Activated T-helper 1 cell treated with anti-CD3 and anti-CD28 coated beads, Interleukin-12 subunit alpha, Interleukin-12 subunit beta, Interleukin-2, Interleukin-4 antibody, amounts not matched to agents 30 ng/mL and 10 ng/mL and 1 ng/mL, durations not matched to agents 14 hours and 24 hours and 36 hours (primary cell): Measurements from ENCODE around the gene HHIPL1. TPM values are rescaled to one million over a fixed set of nuclear protein-coding genes. Genes with fewer than 3 reads are reported as not detected.
A peak's percentile ranks its signal among the peaks of the same experiment; 100 is the strongest.

Experiments used
- DNase-seq: peaks from one replicate; pipeline ENCODE4 v3.0.0; 2021; ENCODE audit warnings: low spot score
- H3K27ac Mint-ChIP-seq: one replicate; pipeline ENCODE4 v1.8.0; 2021; ENCODE audit warnings: mild to moderate bottlenecking, mixed read lengths
- H3K27me3 Mint-ChIP-seq: one replicate; pipeline ENCODE4 v1.8.0; 2022; ENCODE audit warnings: mild to moderate bottlenecking, moderate library complexity, mixed read lengths; ENCODE audit not compliant: insufficient read depth
- H3K36me3 Mint-ChIP-seq: one replicate; pipeline ENCODE4 v1.8.0; 2021; ENCODE audit warnings: low read depth, mixed read lengths
- H3K4me1 Mint-ChIP-seq: one replicate; pipeline ENCODE4 v1.8.0; 2021; ENCODE audit warnings: low read depth, mixed read lengths
- H3K4me3 Mint-ChIP-seq: one replicate; pipeline ENCODE4 v1.8.0; 2021; ENCODE audit warnings: mild to moderate bottlenecking, moderate library complexity, mixed read lengths
- H3K9me3 Mint-ChIP-seq: one replicate; pipeline ENCODE4 v1.8.0; 2021; ENCODE audit warnings: mixed read lengths
- intact Hi-C: fragments of 100-400 bp; cut with micrococcal nuclease; formaldehyde crosslinking; loops from one replicate; pipeline ENCODE4 v1.15.1; 2024
- total RNA-seq: library from RNA; stranded (reverse); gene quantifications from 2 replicates; pipeline ENCODE4 v1.2.3, GENCODE V29; 2022

The HHIPL1 gene
- total RNA-seq, 1 donor from 2014 or later, result not detected

DNA sequence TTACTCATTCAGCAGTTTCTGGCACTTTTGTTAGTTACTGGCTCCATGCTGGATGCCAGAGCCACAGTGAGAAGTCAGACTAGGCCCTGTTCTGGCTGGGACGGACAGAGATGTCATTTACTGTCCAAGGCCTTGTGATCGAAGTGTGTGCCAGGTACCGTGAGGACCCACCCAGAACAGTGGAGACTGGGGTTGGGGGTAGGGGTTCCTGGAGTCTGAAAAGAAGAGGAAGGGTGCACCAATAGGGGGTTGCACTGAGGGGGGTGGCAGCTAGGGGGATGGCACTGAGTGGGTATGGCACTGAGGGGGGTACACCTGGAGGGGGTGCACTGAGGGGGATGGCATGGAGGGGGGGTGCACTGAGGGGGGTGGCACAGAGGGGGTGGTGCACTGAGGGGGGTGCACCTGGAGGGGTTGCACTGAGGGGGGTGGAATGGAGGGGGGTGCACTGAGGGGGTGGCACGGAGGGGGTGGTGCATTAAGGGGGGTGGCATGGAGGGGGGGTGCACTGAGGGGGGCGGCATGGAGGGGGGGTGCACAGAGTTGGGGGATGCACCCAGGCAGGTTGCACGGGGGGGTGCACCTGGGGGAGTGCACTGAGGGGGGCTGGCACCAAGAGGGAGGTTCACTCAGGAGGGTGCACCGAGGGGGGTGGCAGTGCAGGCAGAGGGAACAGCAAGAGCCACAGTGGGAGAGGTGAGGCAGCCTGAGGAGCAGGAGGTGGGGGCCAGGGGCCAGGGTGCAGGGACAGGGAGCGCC, 28.6 kb downstream of the HHIPL1 start:
- Mint-ChIP-seq H3K27me3 (peaks cover 4% of the 10 kb centered on the region), H3K27ac (no peak overlapping the region), H3K36me3 (no peaks in the 10 kb centered on the region), H3K4me3 (no peak overlapping the region), H3K4me1 (no peaks in the 10 kb centered on the region), H3K9me3 (peaks cover 3% of the 10 kb centered on the region)
- intact Hi-C loops, result no loop called here
- DNase-seq, result no peak

DNA sequence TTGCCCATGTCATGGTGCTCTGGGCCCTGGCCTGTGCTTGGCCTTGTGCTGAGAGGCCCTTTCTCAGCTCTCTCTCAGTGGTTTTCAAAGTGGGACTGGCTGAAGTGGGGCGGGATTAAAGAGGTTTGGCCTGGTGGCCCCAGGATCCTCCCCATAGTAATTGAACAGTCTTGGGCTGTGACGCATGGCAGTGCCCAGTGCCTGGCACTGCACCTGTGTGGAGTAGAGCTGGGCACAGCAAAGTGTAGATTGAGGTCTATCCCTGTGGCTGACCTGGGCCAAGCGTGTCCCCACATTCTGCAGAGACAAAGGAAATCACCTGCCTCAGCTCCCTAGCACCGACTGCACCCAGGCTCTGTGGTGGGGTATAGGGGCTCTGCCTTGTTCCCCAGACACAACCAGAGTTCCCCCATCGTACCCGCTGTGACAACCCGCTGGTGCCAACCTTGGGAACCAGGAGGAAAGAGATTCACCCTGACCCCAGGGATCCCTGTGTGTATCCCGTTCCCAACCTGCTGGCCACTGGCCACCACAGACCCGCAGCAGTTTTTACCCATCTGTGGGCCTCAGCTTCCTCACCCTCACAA, 29.2 kb downstream of the HHIPL1 start:
- Mint-ChIP-seq H3K4me1 (no peaks in the 10 kb centered on the region), H3K27me3 (peaks cover 4% of the 10 kb centered on the region), H3K9me3 (peaks cover 4% of the 10 kb centered on the region), H3K4me3 (no peak overlapping the region), H3K36me3 (no peaks in the 10 kb centered on the region), H3K27ac (no peak overlapping the region)
- no peak for DNase-seq
- intact Hi-C loops, result no loop called here

DNA sequence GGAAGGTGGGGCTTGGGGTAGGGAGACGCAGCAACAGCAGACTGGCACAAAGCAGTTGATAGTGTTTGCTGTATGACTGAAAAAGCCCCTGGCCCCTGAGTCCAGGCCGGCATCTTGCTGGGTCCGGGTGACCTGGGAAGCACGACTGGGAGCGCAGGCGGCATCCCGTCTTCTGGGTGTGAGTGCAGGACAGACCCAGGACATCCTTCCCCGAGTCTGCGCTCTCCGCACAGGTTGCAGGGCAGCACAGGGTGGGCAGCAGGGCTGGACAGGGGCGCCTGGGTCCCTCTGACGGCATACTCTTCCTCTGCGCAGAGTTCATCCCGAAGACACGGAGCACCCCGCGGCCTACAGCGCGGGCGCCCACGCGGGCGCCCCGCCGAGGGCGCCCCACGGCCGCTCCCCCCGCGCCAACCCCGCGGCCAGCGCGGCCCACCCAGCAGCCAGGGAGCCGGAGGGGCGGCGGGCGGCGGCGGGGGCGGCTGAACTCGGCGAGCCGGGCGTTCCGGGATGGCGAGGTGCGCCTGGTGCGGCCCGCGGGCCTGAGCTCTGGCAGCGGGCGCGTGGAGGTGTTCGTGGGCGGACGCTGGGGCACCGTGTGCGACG, 29.9 kb downstream of the HHIPL1 start:
- intact Hi-C loops, result no loop called here
- DNase-seq, result no peak
- peaks cover 4% of the 10 kb centered on the region for H3K27me3 Mint-ChIP-seq
- H3K4me3 Mint-ChIP-seq, result no peak overlapping the region
- H3K36me3 Mint-ChIP-seq, result no peaks in the 10 kb centered on the region
- no peaks in the 10 kb centered on the region for H3K4me1 Mint-ChIP-seq
- no peak overlapping the region for H3K27ac Mint-ChIP-seq
- peaks cover 4% of the 10 kb centered on the region for H3K9me3 Mint-ChIP-seq

DNA sequence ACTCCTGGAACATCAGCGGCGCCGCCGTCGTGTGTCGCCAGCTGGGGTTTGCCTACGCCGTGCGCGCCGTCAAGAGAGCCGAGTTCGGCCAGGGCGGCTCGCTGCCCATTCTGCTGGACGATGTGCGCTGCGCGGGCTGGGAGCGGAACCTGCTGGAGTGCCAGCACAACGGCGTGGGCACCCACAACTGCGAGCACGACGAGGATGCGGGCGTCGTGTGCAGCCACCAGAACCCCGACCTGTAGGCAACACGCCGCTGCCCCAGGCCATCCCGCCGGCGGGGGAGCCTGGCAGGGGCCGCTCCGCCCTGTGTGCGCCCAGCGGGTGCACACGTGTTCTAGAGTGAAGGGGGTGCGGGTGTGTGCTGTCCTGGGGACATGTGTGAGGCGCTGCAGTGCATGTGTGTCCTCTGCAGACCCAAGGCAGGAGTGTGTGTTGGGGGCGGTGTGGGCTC, 30.5 kb downstream of the HHIPL1 start:
- intact Hi-C loops, result no loop called here
- no peak for DNase-seq
- Mint-ChIP-seq H3K4me3 (no peak overlapping the region), H3K27ac (no peak overlapping the region), H3K4me1 (no peaks in the 10 kb centered on the region), H3K9me3 (peaks cover 4% of the 10 kb centered on the region), H3K27me3 (peaks cover 3% of the 10 kb centered on the region), H3K36me3 (no peaks in the 10 kb centered on the region)

DNA sequence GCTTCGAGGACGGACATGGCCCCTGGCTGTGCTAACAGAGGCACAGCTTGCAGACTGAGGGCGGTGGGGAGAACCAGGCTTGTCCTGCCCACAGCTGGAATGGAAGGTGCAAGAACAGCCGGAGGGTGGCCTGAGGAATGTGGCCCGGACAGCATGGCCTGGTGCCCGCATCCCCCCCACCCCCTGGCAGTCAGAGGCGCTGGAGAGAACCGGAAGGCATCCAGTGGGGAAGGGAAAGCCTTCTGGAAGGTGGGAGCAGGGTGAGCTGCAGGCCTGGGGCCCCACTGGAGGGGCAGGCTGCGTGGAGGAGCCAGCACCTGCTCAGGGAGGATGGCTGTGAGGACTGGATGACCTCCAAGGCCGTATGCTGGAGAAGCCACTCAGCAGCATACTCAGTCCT, 31.0 kb downstream of the HHIPL1 start:
- Mint-ChIP-seq H3K36me3 (no peaks in the 10 kb centered on the region), H3K4me1 (no peaks in the 10 kb centered on the region), H3K4me3 (no peak overlapping the region), H3K9me3 (peaks cover 4% of the 10 kb centered on the region), H3K27me3 (no peaks in the 10 kb centered on the region), H3K27ac (no peak overlapping the region)
- no peak for DNase-seq
- intact Hi-C loops, result no loop called here

DNA sequence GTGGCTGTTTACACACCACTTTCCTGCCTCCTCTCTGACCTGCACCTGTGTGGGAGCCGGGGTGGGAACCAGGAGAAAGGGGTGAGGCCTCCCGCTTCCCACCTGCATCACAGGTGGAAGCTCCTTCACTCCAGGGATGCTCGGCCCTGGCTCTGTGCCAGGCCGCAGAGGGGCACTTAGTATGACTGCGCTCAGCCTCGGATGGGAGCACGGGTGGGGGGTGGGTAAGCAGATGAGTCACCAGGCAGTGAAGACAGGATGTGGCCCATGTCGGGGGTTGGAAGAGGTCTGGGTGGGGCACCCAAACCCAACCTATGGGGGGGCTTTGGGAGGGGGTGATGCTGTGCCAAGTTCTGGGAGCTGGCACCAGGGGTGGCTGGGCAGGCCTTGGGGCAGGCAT, 31.7 kb downstream of the HHIPL1 start:
- H3K27me3 Mint-ChIP-seq, result no peaks in the 10 kb centered on the region
- H3K9me3 Mint-ChIP-seq, result peaks cover 4% of the 10 kb centered on the region
- H3K36me3 Mint-ChIP-seq, result no peaks in the 10 kb centered on the region
- no peak for DNase-seq
- intact Hi-C loops, result no loop called here
- H3K27ac Mint-ChIP-seq, result no peak overlapping the region
- H3K4me3 Mint-ChIP-seq, result no peak overlapping the region
- H3K4me1 Mint-ChIP-seq, result no peaks in the 10 kb centered on the region

DNA sequence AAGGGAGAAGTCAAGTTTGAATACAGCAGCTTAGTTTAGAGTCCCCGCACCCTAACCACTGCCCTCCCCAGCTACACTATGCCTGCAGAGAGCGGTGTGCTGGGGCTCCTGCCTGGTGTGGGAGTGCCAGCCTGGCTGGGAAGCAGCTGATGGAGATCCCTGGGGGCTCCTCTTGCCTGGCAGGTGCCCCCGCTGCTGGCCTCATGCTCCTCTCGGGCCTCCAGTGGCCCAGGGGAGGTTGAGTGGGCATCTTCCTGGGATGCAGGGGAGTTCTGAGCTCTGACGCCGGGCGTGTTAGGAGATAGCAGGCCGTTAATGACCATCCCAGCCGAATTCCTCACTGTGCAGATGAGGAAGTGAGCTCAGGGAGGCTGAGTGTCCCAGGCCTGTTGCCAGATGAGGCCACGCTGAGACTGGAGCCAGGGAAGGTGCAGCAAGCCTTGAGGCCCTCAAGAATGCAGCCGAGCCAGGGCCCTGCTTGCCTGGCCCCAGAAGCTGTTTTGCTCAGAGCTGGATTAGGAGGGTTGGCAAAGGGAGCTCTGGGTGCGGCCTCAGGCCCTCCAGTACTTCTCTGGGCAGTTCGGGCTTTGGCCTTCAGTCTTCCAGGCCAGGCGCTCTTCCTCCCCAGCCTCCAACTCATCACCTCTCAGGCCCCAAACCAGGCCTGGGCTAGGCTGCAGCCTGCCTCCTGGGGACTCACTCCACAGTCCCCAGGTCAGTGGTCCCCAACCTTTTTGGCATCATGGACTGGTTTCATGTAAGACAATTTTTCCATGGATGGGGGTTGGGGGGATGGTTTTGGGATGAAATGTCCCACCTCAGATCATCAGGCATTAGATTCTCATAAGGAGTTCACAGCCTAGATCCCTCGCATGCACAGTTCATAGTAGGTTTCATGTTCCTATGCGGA, 32.6 kb downstream of the HHIPL1 start:
- no peaks in the 10 kb centered on the region for H3K27me3 Mint-ChIP-seq
- H3K4me1 Mint-ChIP-seq, result peaks cover 1% of the 10 kb centered on the region
- no peak overlapping the region for H3K4me3 Mint-ChIP-seq
- intact Hi-C loops, result no loop called here
- H3K9me3 Mint-ChIP-seq, result peaks cover 4% of the 10 kb centered on the region
- no peak overlapping the region for H3K27ac Mint-ChIP-seq
- no peak for DNase-seq
- no peaks in the 10 kb centered on the region for H3K36me3 Mint-ChIP-seq

DNA sequence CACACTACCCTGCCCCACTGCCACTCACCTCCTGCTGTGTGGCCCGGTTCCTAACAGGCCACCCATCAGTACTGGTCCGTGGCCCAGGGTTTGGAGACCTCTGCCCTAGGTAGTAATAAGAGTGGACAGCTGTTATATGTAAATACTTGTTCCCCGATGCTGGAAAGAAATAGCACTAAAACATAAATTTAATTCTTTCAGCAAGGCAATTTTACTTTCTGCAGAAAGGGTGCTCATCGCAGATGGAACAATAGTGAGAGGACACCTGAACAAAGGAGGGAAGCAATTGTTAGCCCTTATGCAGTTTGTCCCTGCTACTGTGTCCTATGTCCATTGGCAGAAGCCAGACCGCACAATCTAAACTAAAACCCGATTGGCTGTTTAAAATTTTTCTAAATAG, 33.3 kb downstream of the HHIPL1 start:
- no peaks in the 10 kb centered on the region for H3K27me3 Mint-ChIP-seq
- H3K36me3 Mint-ChIP-seq, result no peaks in the 10 kb centered on the region
- H3K4me1 Mint-ChIP-seq, result peaks cover 5% of the 10 kb centered on the region
- no peak overlapping the region for H3K27ac Mint-ChIP-seq
- H3K9me3 Mint-ChIP-seq, result peaks cover 4% of the 10 kb centered on the region
- H3K4me3 Mint-ChIP-seq, result no peak overlapping the region
- no peak for DNase-seq
- intact Hi-C loops, result no loop called here

DNA sequence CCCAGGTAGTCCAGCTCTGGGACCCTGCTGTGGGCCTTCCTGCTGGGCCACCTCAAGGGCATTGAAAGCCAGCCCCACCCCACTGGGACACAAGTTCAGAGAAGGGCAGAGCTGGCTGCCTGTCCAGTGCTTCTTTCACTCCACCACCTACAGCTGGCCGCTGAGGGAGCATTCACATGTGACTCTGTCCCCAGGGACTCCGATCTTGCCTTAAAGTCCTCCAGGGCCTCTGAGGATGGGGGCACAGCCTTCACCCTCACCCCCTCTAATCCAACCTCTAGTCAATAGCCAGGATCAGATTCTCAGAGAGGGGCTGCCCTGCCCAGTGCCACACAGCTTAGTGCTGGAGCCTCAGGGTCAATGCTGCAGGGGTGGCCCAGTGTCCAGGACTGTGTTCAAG, 34.2 kb downstream of the HHIPL1 start:
- peaks cover 5% of the 10 kb centered on the region for H3K4me1 Mint-ChIP-seq
- peaks cover 3% of the 10 kb centered on the region for H3K27me3 Mint-ChIP-seq
- H3K9me3 Mint-ChIP-seq, result peaks cover 4% of the 10 kb centered on the region
- no peak overlapping the region for H3K4me3 Mint-ChIP-seq
- intact Hi-C loops, result no loop called here
- H3K36me3 Mint-ChIP-seq, result no peaks in the 10 kb centered on the region
- DNase-seq, result no peak
- no peak overlapping the region for H3K27ac Mint-ChIP-seq

DNA sequence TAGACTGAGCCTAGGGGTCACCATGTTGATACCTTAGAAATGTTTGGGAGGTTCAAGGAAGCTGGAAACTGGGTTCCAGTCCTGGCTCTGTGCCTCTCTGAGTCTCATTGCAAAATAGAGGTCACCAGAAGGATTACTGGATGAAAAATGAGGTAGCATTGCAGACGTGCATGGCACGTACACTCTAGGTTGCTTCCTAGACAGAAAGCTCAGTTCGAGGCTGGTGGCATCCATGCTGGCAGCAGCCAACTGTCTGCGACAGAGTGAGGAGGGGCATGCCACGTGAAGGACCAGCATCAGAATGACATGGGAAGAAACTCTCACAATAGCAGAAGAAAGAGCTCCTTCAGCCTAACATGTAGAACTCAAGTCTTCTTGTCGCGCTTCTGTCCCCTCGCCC, 34.6 kb downstream of the HHIPL1 start:
- Mint-ChIP-seq H3K4me3 (no peak overlapping the region), H3K27ac (no peak overlapping the region), H3K4me1 (peaks cover 5% of the 10 kb centered on the region), H3K9me3 (peaks cover 4% of the 10 kb centered on the region), H3K27me3 (peaks cover 3% of the 10 kb centered on the region), H3K36me3 (no peaks in the 10 kb centered on the region)
- DNase-seq, result no peak
- intact Hi-C loops, result no loop called here

DNA sequence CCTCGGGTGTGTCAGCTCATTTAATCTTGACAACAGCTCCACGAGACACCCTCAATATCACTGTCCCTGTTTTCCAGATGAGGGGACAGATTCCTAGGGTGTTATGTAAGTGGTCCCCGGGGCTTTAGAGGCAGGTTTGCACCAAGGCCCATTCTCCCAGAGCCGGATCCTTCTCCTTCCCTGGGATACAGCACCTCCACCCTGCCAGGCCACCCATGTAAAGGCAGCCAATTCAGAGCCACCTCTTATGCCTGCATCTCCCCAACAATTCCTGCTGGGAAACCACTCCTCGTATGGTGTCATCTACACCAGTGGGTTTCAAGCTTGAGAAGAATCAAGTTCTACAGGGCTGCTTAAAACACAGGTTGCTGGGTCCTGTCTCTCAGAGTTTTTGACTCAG, 35.1 kb downstream of the HHIPL1 start:
- intact Hi-C loops, result loop anchor here (5.0 to 10.0 kb wide), 4 partner anchors 112 to 695 kb away; partner anchors contain the start of genes EML1, EVL, WDR25 and YY1
- Mint-ChIP-seq H3K4me1 (peaks cover 5% of the 10 kb centered on the region), H3K9me3 (peaks cover 4% of the 10 kb centered on the region), H3K36me3 (no peaks in the 10 kb centered on the region), H3K27me3 (peaks cover 7% of the 10 kb centered on the region), H3K4me3 (no peak overlapping the region), H3K27ac (no peak overlapping the region)
- DNase-seq, result no peak

DNA sequence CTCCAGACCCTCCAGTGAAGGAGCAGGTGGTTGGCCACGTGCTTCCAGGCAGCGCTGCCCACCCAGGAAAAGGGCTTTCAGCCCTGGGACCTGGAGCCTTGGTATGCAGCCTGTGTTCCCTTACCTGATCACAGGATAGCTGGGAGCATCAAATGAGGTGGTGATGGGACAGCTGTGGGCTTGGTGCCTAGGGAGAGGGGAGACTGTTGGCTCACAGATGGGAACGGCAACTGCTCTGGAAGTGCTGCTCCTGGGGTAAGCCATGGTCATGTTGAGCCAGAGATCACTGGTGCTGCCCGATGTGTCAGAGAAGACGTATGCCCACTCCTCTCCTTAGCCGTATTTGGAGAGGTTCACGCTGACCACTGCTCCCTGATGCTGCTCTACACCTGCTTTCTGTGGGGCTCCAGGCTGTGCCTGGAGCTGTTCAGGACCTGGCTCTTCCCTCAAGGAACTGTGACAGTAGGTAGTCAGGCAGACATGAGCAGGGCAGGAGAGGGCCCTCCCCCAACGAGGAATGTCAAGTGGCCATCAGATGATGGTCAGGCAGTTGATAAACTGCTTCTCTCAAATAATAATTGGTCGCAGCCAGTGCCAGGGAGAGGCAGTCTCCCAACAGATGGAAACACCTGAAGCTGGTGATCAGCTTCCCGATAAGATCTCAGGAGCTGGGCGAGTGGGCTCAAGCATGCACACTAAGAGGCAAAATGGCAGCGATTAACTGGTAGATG, 36.3 kb downstream of the HHIPL1 start:
- Mint-ChIP-seq H3K27ac (no peak overlapping the region), H3K4me1 (peaks cover 5% of the 10 kb centered on the region), H3K36me3 (no peaks in the 10 kb centered on the region), H3K4me3 (peak overlapping the region; percentile 49), H3K9me3 (peaks cover 4% of the 10 kb centered on the region), H3K27me3 (peaks cover 19% of the 10 kb centered on the region)
- intact Hi-C loops, result loop anchor here (5.0 to 10.0 kb wide), 4 partner anchors 111 to 694 kb away; partner anchors contain the start of genes EML1, EVL, WDR25 and YY1
- no peak for DNase-seq
